Stomach (tissue), 4 donors: Measurements from ENCODE around the gene PIAS1.

Experiments used
- CTCF ChIP-seq, 7 experiments: fragments of 450-650 bp in 4 of 7; fragments of 200-600 bp in 3 of 7; sonication (generic) in 3 of 7; IDR thresholded peaks; one replicate each; pipeline ENCODE4 v1.5.1; 2016 to 2019; ENCODE audit warnings: antibody characterized with exemption in 7 of 7, control low read depth in 2 of 7, mild to moderate bottlenecking in 1 of 7
- EP300 ChIP-seq: sonication (generic); formaldehyde crosslinking; IDR thresholded peaks from one replicate; pipeline ENCODE4 v1.6.1; 2017; ENCODE audit warnings: antibody characterized with exemption
- POLR2A ChIP-seq, 4 donors: fragments of 450-650 bp; IDR thresholded peaks; one replicate each; pipeline ENCODE4 v1.6.1; 2016; ENCODE audit warnings: antibody characterized with exemption in 4 of 4, control low read depth in 2 of 4, mild to moderate bottlenecking in 1 of 4, moderate library complexity in 1 of 4

GRCh38 chr15:68224546-68225250 lies 170.6 kb downstream of the PIAS1 start:
- no peak for TF ChIP-seq CTCF (IDR thresholded peaks at IDR 0.05)
- no peak for TF ChIP-seq POLR2A (IDR thresholded peaks at IDR 0.05)
- no peak for TF ChIP-seq EP300
